CD4-positive, alpha-beta T cell (primary cell): ENCODE data around the gene SLC2A5. TPM values are rescaled to one million over a fixed set of nuclear protein-coding genes. Genes with fewer than 3 reads are reported as not detected.

Source experiments
- ATAC-seq: fragments of 200-7000 bp; cut with Tn5 transposase; one replicate; pipeline ENCODE4 v1.10.0; 2022; ENCODE audit warnings: mild to moderate bottlenecking; ENCODE audit not compliant: poor library complexity
- CTCF ChIA-PET: fragments of 350-600 bp; sonication (Branson Sonifier 250); formaldehyde crosslinking; loops from one replicate; lab custom pipeline; 2021; ENCODE audit warnings: antibody characterized with exemption, inconsistent platforms; lab: Charles Lee
- POLR2A ChIA-PET: fragments of 350-600 bp; sonication (Branson Sonifier 250); formaldehyde crosslinking; loops from one replicate; lab custom pipeline; 2021; ENCODE audit warnings: antibody characterized with exemption, inconsistent platforms; lab: Charles Lee
- DNase-seq, 14 experiments: peaks; one replicate each; pipeline ENCODE4 v3.0.0-alpha.2; 2013 to 2020; ENCODE audit warnings: mixed read lengths in 2 of 14
- H3K27ac ChIP-seq, 2 donors: one replicate each; pipeline versions ENCODE4 v1.5.1 to v1.7.0; 2013; ENCODE audit warnings: low read length in 2 of 2, low read depth in 1 of 2, mild to moderate bottlenecking in 1 of 2
- H3K27me3 ChIP-seq, 2 experiments: 1 replicate in 1 of 2; 2 replicates in 1 of 2; pipeline versions ENCODE4 v1.6.1 to v1.7.0; 2013; ENCODE audit warnings: low read length in 2 of 2, control low read depth in 1 of 2, mild to moderate bottlenecking in 1 of 2, moderate library complexity in 1 of 2; ENCODE audit not compliant: insufficient read depth in 2 of 2, control insufficient read depth in 1 of 2
- H3K36me3 ChIP-seq: one replicate; pipeline ENCODE4 v1.6.1; 2013; ENCODE audit warnings: low read length, control low read depth; ENCODE audit not compliant: insufficient read depth
- H3K4me1 ChIP-seq: one replicate; pipeline ENCODE4 v1.6.1; 2013; ENCODE audit warnings: low read length, control low read depth; ENCODE audit not compliant: insufficient read depth
- H3K4me3 ChIP-seq: one replicate; pipeline ENCODE4 v1.5.1; 2013; ENCODE audit warnings: mild to moderate bottlenecking, low read length, moderate library complexity
- H3K9me3 ChIP-seq, 2 experiments: 1 replicate in 1 of 2; 2 replicates in 1 of 2; pipeline versions ENCODE4 v1.6.1 to v1.7.0; 2013; ENCODE audit warnings: low read length in 2 of 2, mild to moderate bottlenecking in 2 of 2, control low read depth in 1 of 2, moderate library complexity in 1 of 2; ENCODE audit not compliant: control insufficient read depth in 1 of 2, insufficient read depth in 1 of 2
- H3K27ac Mint-ChIP-seq: one replicate; pipeline ENCODE4 v1.8.0; 2020; ENCODE audit warnings: mixed read lengths
- H3K27me3 Mint-ChIP-seq: one replicate; pipeline ENCODE4 v1.8.0; 2021; ENCODE audit warnings: mixed read lengths
- H3K36me3 Mint-ChIP-seq: one replicate; pipeline ENCODE4 v1.8.0; 2021; ENCODE audit warnings: low read depth, mixed read lengths
- H3K4me1 Mint-ChIP-seq: one replicate; pipeline ENCODE4 v1.8.0; 2021; ENCODE audit warnings: low read depth, mixed read lengths
- H3K4me3 Mint-ChIP-seq: one replicate; pipeline ENCODE4 v1.8.0; 2020; ENCODE audit warnings: mild to moderate bottlenecking, mixed read lengths
- H3K9me3 Mint-ChIP-seq: one replicate; pipeline ENCODE4 v1.8.0; 2020; ENCODE audit warnings: mixed read lengths
- intact Hi-C, 2 experiments: fragments of 100-400 bp; cut with DNase I in 1 of 2; cut with micrococcal nuclease in 1 of 2; formaldehyde crosslinking; loops; one replicate each; pipeline versions ENCODE4 v1.15.1 to v1.9.0; 2023 to 2025; cut with DNase I, micrococcal nuclease
- total RNA-seq, 174 experiments: library from RNA in 2 of 174; stranded (reverse) in 2 of 174; gene quantifications; one replicate each; pipeline ENCODE4 v1.2.3 and lab custom pipeline; 2021 to 2026
- TF ChIP-seq, protein P1 (sequence below): fragments of 200-600 bp; IDR thresholded peaks from one replicate; pipeline ENCODE4 v1.8.0; 2022; ENCODE audit warnings: antibody characterized with exemption, mild to moderate bottlenecking

The SLC2A5 gene
- total RNA-seq, 2 experiments from 2014 or later = not detected

DNA sequence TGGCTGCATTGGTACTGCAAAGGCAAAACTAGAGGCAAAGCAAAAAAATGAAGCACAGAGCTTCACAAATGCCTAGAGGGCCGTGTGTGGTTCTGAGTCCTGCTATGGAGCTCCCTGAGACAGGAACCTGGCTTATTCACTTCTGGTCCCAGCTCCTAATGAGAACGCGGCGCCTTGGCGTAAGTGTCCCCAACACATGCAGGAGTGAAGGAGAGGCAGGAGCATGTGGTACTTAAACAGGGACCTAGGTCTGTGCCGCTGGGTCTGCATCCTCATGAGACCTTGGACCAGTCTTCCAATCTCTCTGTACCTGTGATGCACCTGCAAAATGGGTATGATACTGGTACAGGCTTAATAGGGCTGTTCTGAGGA, 28.8 kb downstream of the SLC2A5 start:
- ChIA-PET POLR2A (no interaction called here), CTCF (no interaction called here)
- H3K9me3 Mint-ChIP-seq = no peaks in the 10 kb centered on the region
- H3K27me3 ChIP-seq = no peaks in the 10 kb centered on the region
- H3K27ac Mint-ChIP-seq = no peak overlapping the region
- H3K4me1 ChIP-seq = no peaks in the 10 kb centered on the region
- intact Hi-C loops = no loop called here
- peaks cover 4% of the 10 kb centered on the region for H3K27me3 Mint-ChIP-seq
- TF ChIP-seq, protein P1, sequence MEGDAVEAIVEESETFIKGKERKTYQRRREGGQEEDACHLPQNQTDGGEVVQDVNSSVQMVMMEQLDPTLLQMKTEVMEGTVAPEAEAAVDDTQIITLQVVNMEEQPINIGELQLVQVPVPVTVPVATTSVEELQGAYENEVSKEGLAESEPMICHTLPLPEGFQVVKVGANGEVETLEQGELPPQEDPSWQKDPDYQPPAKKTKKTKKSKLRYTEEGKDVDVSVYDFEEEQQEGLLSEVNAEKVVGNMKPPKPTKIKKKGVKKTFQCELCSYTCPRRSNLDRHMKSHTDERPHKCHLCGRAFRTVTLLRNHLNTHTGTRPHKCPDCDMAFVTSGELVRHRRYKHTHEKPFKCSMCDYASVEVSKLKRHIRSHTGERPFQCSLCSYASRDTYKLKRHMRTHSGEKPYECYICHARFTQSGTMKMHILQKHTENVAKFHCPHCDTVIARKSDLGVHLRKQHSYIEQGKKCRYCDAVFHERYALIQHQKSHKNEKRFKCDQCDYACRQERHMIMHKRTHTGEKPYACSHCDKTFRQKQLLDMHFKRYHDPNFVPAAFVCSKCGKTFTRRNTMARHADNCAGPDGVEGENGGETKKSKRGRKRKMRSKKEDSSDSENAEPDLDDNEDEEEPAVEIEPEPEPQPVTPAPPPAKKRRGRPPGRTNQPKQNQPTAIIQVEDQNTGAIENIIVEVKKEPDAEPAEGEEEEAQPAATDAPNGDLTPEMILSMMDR = no peak
- H3K4me3 Mint-ChIP-seq = no peak overlapping the region
- ATAC-seq (no peak), DNase-seq (no peak)
- no peaks in the 10 kb centered on the region for H3K36me3 Mint-ChIP-seq
- no peaks in the 10 kb centered on the region for H3K36me3 ChIP-seq
- no peak overlapping the region for H3K4me3 ChIP-seq
- H3K4me1 Mint-ChIP-seq = no peaks in the 10 kb centered on the region
- peaks cover 0 to 5% of the 10 kb centered on the region in 2 experiments for H3K9me3 ChIP-seq
- no peak overlapping the region for H3K27ac ChIP-seq

GRCh38 chr1:9039761-9040658, 29.4 kb downstream of the SLC2A5 start:
- CTCF ChIA-PET = no interaction called here
- DNase-seq = no peak

GRCh38 chr1:9038881-9039760, 30.3 kb downstream of the SLC2A5 start:
- ChIA-PET POLR2A (no interaction called here), CTCF (no interaction called here)
- Histone ChIP-seq H3K27ac (no peak overlapping the region), H3K4me3 (no peak overlapping the region), H3K4me1 (no peaks in the 10 kb centered on the region), H3K9me3 (peaks cover 11 to 12% of the 10 kb centered on the region in 2 experiments), H3K27me3 (no peaks in the 10 kb centered on the region), H3K36me3 (no peaks in the 10 kb centered on the region)
- no peak for ATAC-seq
- Mint-ChIP-seq H3K4me3 (no peak overlapping the region), H3K27me3 (peaks cover 7% of the 10 kb centered on the region), H3K9me3 (peaks cover 5% of the 10 kb centered on the region), H3K27ac (no peak overlapping the region), H3K4me1 (no peaks in the 10 kb centered on the region), H3K36me3 (no peaks in the 10 kb centered on the region)
- TF ChIP-seq, protein P1 = no peak
- intact Hi-C loops = no loop called here
- DNase-seq = no peak

More at GRCh38 chr1:9039761-9040658, 29.4 kb downstream of the SLC2A5 start:
- Histone ChIP-seq H3K36me3 (no peaks in the 10 kb centered on the region), H3K4me3 (no peak overlapping the region), H3K27ac (no peak overlapping the region), H3K27me3 (no peaks in the 10 kb centered on the region), H3K9me3 (peaks cover 6 to 9% of the 10 kb centered on the region in 2 experiments), H3K4me1 (no peaks in the 10 kb centered on the region)
- peaks cover 3% of the 10 kb centered on the region for H3K9me3 Mint-ChIP-seq
- H3K4me1 Mint-ChIP-seq = no peaks in the 10 kb centered on the region
- no peaks in the 10 kb centered on the region for H3K36me3 Mint-ChIP-seq
- intact Hi-C loops = no loop called here
- peaks cover 2% of the 10 kb centered on the region for H3K27me3 Mint-ChIP-seq
- H3K4me3 Mint-ChIP-seq = no peak overlapping the region
- POLR2A ChIA-PET = no interaction called here
- TF ChIP-seq, protein P1 = no peak
- H3K27ac Mint-ChIP-seq = no peak overlapping the region
- ATAC-seq = no peak
